ENCODE measurements around the gene NLGN1. TPM values are rescaled to one million over a fixed set of nuclear protein-coding genes. Genes with fewer than 3 reads are reported as not detected.

Gene NLGN1
- total RNA-seq, 4 donors from 2014 or later: 21.6 to 50.7 (median 30.4) TPM

- Histone ChIP-seq H3K9me3 (no peaks in the 10 kb centered on the region), H3K4me1 (peaks cover 0 to 2% (median 0%) of the 10 kb centered on the region in 4 donors), H3K4me3 (no peak overlapping the region), H3K36me3 (no peaks in the 10 kb centered on the region), H3K27me3 (no peaks in the 10 kb centered on the region), H3K27ac (no peak overlapping the region)
- TF ChIP-seq POLR2A (IDR thresholded peaks at IDR 0.05): no peak
- no peak for TF ChIP-seq EP300 (IDR thresholded peaks at IDR 0.05)
- TF ChIP-seq CTCF (IDR thresholded peaks at IDR 0.05): no peak
- DNase-seq (ENCODE audit: low spot score in 2 of 2): no peak
- 91 to 93% methylated on average over 2 of the region's 2 CpGs for WGBS, 2 donors
Measured at GRCh38 chr3:173778251-173778650, 380.7 kb downstream of the NLGN1 start.

- no peaks in the 10 kb centered on the region for H3K9me3 ChIP-seq
- TF ChIP-seq CTCF (IDR thresholded peaks at IDR 0.05) (no peak), EP300 (IDR thresholded peaks at IDR 0.05) (no peak), POLR2A (IDR thresholded peaks at IDR 0.05) (no peak)
- H3K4me3 ChIP-seq: no peak overlapping the region
- no peaks in the 10 kb centered on the region for H3K27me3 ChIP-seq
- H3K27ac ChIP-seq: no peak overlapping the region
- DNase-seq (ENCODE audit: low spot score in 2 of 2): no peak
- 92% methylated on average over 3 of the region's 3 CpGs for WGBS, 2 donors
- H3K36me3 ChIP-seq: no peaks in the 10 kb centered on the region
- no peaks in the 10 kb centered on the region for H3K4me1 ChIP-seq
Measured at GRCh38 chr3:173780067-173780466, 382.5 kb downstream of the NLGN1 start.

- Histone ChIP-seq H3K36me3 (no peaks in the 10 kb centered on the region), H3K4me1 (no peaks in the 10 kb centered on the region), H3K4me3 (no peak overlapping the region), H3K27me3 (no peaks in the 10 kb centered on the region), H3K27ac (no peak overlapping the region), H3K9me3 (no peaks in the 10 kb centered on the region)
- DNase-seq (ENCODE audit: low spot score in 2 of 2): no peak
- 52 to 60% methylated on average over 3 of the region's 3 CpGs for WGBS, 2 donors
- TF ChIP-seq POLR2A (IDR thresholded peaks at IDR 0.05) (no peak), CTCF (IDR thresholded peaks at IDR 0.05) (no peak), EP300 (IDR thresholded peaks at IDR 0.05) (no peak)
Measured at GRCh38 chr3:173785004-173785403, 387.5 kb downstream of the NLGN1 start.

GRCh38 chr3:173789530-173790162 is 392.1 kb downstream of the NLGN1 start:
- Histone ChIP-seq H3K4me1 (no peaks in the 10 kb centered on the region), H3K27ac (no peak overlapping the region), H3K27me3 (no peaks in the 10 kb centered on the region), H3K9me3 (no peaks in the 10 kb centered on the region), H3K4me3 (no peak overlapping the region), H3K36me3 (no peaks in the 10 kb centered on the region)
- TF ChIP-seq CTCF (IDR thresholded peaks at IDR 0.05) (no peak), POLR2A (IDR thresholded peaks at IDR 0.05) (no peak)
- WGBS, 2 donors: 84 to 86% methylated on average over 2 of the region's 2 CpGs
- DNase-seq (ENCODE audit: low spot score in 2 of 2): no peak

GRCh38 chr3:173793963-173794362 is 396.4 kb downstream of the NLGN1 start:
- Histone ChIP-seq H3K4me3 (no peak overlapping the region), H3K27me3 (no peaks in the 10 kb centered on the region), H3K9me3 (no peaks in the 10 kb centered on the region), H3K36me3 (no peaks in the 10 kb centered on the region), H3K4me1 (peaks cover 0 to 1% (median 0%) of the 10 kb centered on the region in 4 donors), H3K27ac (no peak overlapping the region)
- TF ChIP-seq EP300 (IDR thresholded peaks at IDR 0.05) (no peak), POLR2A (IDR thresholded peaks at IDR 0.05) (no peak), CTCF (IDR thresholded peaks at IDR 0.05) (no peak)
- no peak for DNase-seq (ENCODE audit: low spot score in 2 of 2)
- whole genome bisulfite sequencing, 2 donors: 64 to 80% methylated on average over 2 of the region's 2 CpGs
